OCI-LY7 (cell line): Measurements from ENCODE around the gene SLC26A6. TPM values are rescaled to one million over a fixed set of nuclear protein-coding genes. Genes with fewer than 3 reads are reported as not detected.

Source experiments
- BruUV-seq: library from RNA; stranded (reverse); fragments of 400-500 nt; replicated peaks from 2 replicates; lab custom pipeline; 2021; lab: Mats Ljungman, UMichigan
- CTCF ChIA-PET: fragments of 300-600 bp; sonication (Branson Sonifier 250); formaldehyde crosslinking; loops from one replicate; lab custom pipeline; 2022; ENCODE audit warnings: antibody characterized with exemption; ENCODE audit not compliant: unreplicated experiment; lab: Charles Lee
- POLR2A ChIA-PET: fragments of 300-600 bp; sonication (Branson Sonifier 250); formaldehyde crosslinking; loops from one replicate; lab custom pipeline; 2022; ENCODE audit warnings: antibody characterized with exemption; lab: Charles Lee
- DNase-seq: peaks from one replicate; pipeline ENCODE4 v3.0.0-alpha.2; 2015; ENCODE audit warnings: low spot score
- H2AFZ ChIP-seq: fragments of 200-600 bp; sonication (generic), shearing (Covaris generic); 2 replicates; pipeline ENCODE4 v1.6.1; 2014; ENCODE audit warnings: mild to moderate bottlenecking, antibody characterized with exemption, low read length, moderate library complexity
- H3K27ac ChIP-seq: fragments of 200-600 bp; sonication (generic); 2 replicates; pipeline ENCODE4 v1.5.1; 2014; ENCODE audit warnings: mixed run types, low read depth, mild to moderate bottlenecking, moderate library complexity, low read length, inconsistent platforms; ENCODE audit not compliant: poor library complexity, severe bottlenecking
- H3K36me3 ChIP-seq: fragments of 200-600 bp; sonication (generic); 2 replicates; pipeline ENCODE4 v1.6.1; 2014; ENCODE audit warnings: mild to moderate bottlenecking, antibody characterized with exemption, low read length, moderate library complexity, mixed read lengths; ENCODE audit not compliant: insufficient read depth
- H3K4me1 ChIP-seq: fragments of 200-600 bp; sonication (generic); 2 replicates; pipeline ENCODE4 v1.5.1; 2014; ENCODE audit warnings: mild to moderate bottlenecking, low read length; ENCODE audit not compliant: insufficient read depth, poor library complexity, severe bottlenecking
- H3K4me2 ChIP-seq: fragments of 200-600 bp; sonication (generic); 2 replicates; pipeline ENCODE4 v1.6.1; 2014; ENCODE audit warnings: mild to moderate bottlenecking, low read length
- H3K4me3 ChIP-seq: fragments of 200-600 bp; sonication (generic); 2 replicates; pipeline ENCODE4 v1.5.1; 2014; ENCODE audit warnings: mild to moderate bottlenecking, low read depth, low read length; ENCODE audit not compliant: poor library complexity, severe bottlenecking
- H3K79me2 ChIP-seq: fragments of 200-600 bp; sonication (generic); 2 replicates; pipeline ENCODE4 v1.6.1; 2016; ENCODE audit warnings: low read depth, mild to moderate bottlenecking, low read length, moderate library complexity, mixed read lengths; ENCODE audit not compliant: insufficient read depth
- H3K9me2 ChIP-seq: fragments of 200-600 bp; sonication (generic); 2 replicates; pipeline ENCODE4 v1.6.1; 2016; ENCODE audit warnings: mild to moderate bottlenecking, low read length, mixed read lengths; ENCODE audit not compliant: insufficient read depth
- H3K9me3 ChIP-seq: fragments of 200-600 bp; sonication (generic); 2 replicates; pipeline ENCODE4 v1.6.1; 2014; ENCODE audit warnings: mild to moderate bottlenecking, mixed run types, low read length, mixed read lengths
- H4K20me1 ChIP-seq: fragments of 200-600 bp; sonication (generic); 2 replicates; pipeline ENCODE4 v1.6.1; 2014; ENCODE audit warnings: mild to moderate bottlenecking, antibody characterized with exemption, low read length, moderate library complexity, mixed read lengths; ENCODE audit not compliant: insufficient read depth
- CTCF ChIP-seq: fragments of 200-600 bp; sonication (generic); conservative IDR thresholded peaks from 2 replicates; pipeline ENCODE4 v1.5.1; 2014; ENCODE audit warnings: mild to moderate bottlenecking, antibody characterized with exemption, low read length, moderate library complexity, mixed read lengths
- EZH2phosphoT487 ChIP-seq: fragments of 200-600 bp; sonication (generic); IDR thresholded peaks from 2 replicates; pipeline ENCODE4 v1.6.1; 2018; ENCODE audit warnings: low read depth, borderline replicate concordance, mild to moderate bottlenecking, mixed run types, antibody characterized with exemption, low read length, moderate library complexity, mixed read lengths
- intact Hi-C: fragments of 100-400 bp; cut with micrococcal nuclease; formaldehyde crosslinking; loops from one replicate; pipeline ENCODE4 v1.10.0; 2022; ENCODE audit not compliant: unreplicated experiment
- total RNA-seq, 2 experiments: library from RNA; depleted of rRNA in 1 of 2; stranded (reverse); fragments of >200 nt in 1 of 2; shearing (Covaris generic) in 1 of 2; gene quantifications; 2 replicates each; pipeline ENCODE4 v1.2.3, GENCODE V29; 2014 to 2022

Gene SLC26A6
- total RNA-seq, 2 experiments from 2014 or later: 42.1 to 47.3 TPM

GRCh38 chr3:48584836-48585235 lies 50.4 kb downstream of the SLC26A6 start:
- intact Hi-C loops: no loop called here
- no peak overlapping the region for H3K4me2 ChIP-seq
- ChIA-PET POLR2A (no interaction called here), CTCF (no interaction called here)
- H3K4me3 ChIP-seq: no peak overlapping the region
- no peaks in the 10 kb centered on the region for H3K9me3 ChIP-seq
- no peaks in the 10 kb centered on the region for H3K36me3 ChIP-seq
- H4K20me1 ChIP-seq: no peaks in the 10 kb centered on the region
- TF ChIP-seq EZH2phosphoT487 (no peak), CTCF (no peak)
- H3K79me2 ChIP-seq: no peaks in the 10 kb centered on the region
- no peak overlapping the region for H2AFZ ChIP-seq
- no peak for DNase-seq
- BruUV-seq: no TSS peak
- H3K4me1 ChIP-seq: no peaks in the 10 kb centered on the region
- no peaks in the 10 kb centered on the region for H3K9me2 ChIP-seq
- no peak overlapping the region for H3K27ac ChIP-seq

GRCh38 chr3:48581621-48582481 lies 53.4 kb downstream of the SLC26A6 start:
- CTCF ChIA-PET: no interaction called here
- Histone ChIP-seq H2AFZ (no peak overlapping the region), H3K9me3 (no peaks in the 10 kb centered on the region), H4K20me1 (no peaks in the 10 kb centered on the region), H3K79me2 (no peaks in the 10 kb centered on the region), H3K36me3 (no peaks in the 10 kb centered on the region), H3K4me2 (no peak overlapping the region), H3K4me3 (no peak overlapping the region), H3K27ac (no peak overlapping the region), H3K9me2 (no peaks in the 10 kb centered on the region), H3K4me1 (no peaks in the 10 kb centered on the region)
- BruUV-seq: no TSS peak
- POLR2A ChIA-PET: interaction anchor here (0.6 kb wide), 1 partner anchor 257 kb away, joined by 4 read pairs; no protein-coding TSS in a partner anchor
- TF ChIP-seq CTCF (no peak), EZH2phosphoT487 (no peak)
- no peak for DNase-seq
- intact Hi-C loops: no loop called here

GRCh38 chr3:48576647-48577046 lies 58.6 kb downstream of the SLC26A6 start:
- H3K36me3 ChIP-seq: no peaks in the 10 kb centered on the region
- DNase-seq: no peak
- no TSS peak for BruUV-seq
- no peaks in the 10 kb centered on the region for H3K9me2 ChIP-seq
- H3K4me2 ChIP-seq: no peak overlapping the region
- no peaks in the 10 kb centered on the region for H4K20me1 ChIP-seq
- TF ChIP-seq CTCF: no peak
- no peak for TF ChIP-seq EZH2phosphoT487
- ChIA-PET POLR2A (no interaction called here), CTCF (no interaction called here)
- H3K79me2 ChIP-seq: no peaks in the 10 kb centered on the region
- intact Hi-C loops: no loop called here
- H3K4me3 ChIP-seq: no peak overlapping the region
- no peaks in the 10 kb centered on the region for H3K4me1 ChIP-seq
- no peak overlapping the region for H3K27ac ChIP-seq
- H3K9me3 ChIP-seq: no peaks in the 10 kb centered on the region
- H2AFZ ChIP-seq: no peak overlapping the region
